Jurkat, Clone E6-1 (cell line): ENCODE measurements around the gene RAB17. TPM values are rescaled to one million over a fixed set of nuclear protein-coding genes. Genes with fewer than 3 reads are reported as not detected.

Experiments
- DNase-seq: peaks from one replicate; pipeline ENCODE4 v3.0.0-alpha.2; 2011; ENCODE audit warnings: low read depth, low spot score
- H3K4me3 ChIP-seq: 2 replicates; pipeline ENCODE4 v1.5.1; 2011; ENCODE audit warnings: mild to moderate bottlenecking, low read length, control low read depth, moderate library complexity
- polyA plus RNA-seq: library from polyadenylated mRNA; unstranded; fragments of >200 nt; gene quantifications from one replicate; pipeline ENCODE4 v1.2.1, GENCODE V29; 2012; ENCODE audit warnings: missing spikeins; ENCODE audit not compliant: insufficient read length, insufficient read depth

The RAB17 gene, protein sequence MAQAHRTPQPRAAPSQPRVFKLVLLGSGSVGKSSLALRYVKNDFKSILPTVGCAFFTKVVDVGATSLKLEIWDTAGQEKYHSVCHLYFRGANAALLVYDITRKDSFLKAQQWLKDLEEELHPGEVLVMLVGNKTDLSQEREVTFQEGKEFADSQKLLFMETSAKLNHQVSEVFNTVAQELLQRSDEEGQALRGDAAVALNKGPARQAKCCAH
- polyA plus RNA-seq: not detected

DNA sequence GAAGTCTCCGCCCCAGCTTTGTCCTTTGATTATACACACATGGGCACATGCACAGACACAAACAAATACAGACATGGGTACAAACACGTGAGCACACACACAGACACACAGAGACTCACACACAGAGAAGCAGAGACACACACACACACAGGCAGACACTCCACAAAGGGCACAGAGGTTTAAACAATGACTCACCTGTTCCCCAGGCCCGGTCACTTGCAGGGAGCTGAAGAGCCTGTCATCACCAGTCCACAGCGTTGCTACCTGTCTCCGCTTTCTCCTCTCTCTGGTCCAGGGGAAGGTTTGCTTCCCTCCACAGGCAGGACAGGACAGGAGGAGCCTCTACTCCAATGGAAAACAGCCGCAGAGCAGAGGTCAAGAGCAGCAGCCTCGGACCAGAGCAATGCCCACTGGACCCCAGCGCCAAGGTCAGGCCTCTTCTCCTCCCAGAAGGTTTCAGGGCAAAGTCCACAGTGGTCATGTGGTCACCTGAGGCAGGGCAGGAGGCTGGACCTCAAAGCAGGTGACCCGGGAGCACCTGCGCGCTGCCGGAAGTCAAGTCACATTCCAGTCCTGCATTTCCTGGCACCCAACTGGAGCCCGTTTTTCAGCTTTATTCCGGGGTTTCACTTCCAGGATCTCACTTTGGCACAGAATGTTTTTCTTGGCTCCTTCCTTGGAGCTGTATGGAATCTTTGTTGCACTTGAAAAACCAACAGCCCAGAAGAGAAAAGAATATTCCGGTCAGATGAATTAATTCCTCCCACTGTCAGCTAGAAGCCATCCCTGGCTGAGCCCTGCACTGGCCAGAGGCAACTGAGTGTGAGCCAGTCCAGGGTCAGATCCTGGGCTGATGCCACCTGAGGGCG lies at the start of gene RAB17:
TSS of gene RAB17 (minus strand) at position 463 of the 869 bp plus-strand sequence. CDS start 4,580 bp downstream, outside the sequence.
- no peak within 1 kb of the TSS for H3K4me3 ChIP-seq
- no peak for DNase-seq

DNA sequence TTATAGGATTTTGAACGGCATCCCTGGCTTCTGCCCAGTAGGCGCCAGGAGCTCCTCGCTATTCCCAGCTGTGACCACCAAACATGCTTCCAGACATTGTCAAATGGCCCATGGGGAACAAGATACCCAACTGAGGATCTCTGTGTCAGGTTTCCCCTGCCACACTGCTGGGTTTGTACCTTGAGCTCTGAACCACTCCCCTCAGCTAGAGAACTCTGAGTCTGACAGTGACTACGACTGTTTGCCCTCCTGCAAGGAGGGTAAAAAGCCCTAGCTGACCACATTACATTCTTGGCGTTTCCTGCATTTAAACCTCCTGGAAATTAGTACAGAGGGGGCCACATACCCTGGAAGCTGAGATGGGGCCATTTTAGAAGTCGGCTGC lies 49.3 kb upstream of the RAB17 start:
- no peak overlapping the region for H3K4me3 ChIP-seq
- DNase-seq: no peak

DNA sequence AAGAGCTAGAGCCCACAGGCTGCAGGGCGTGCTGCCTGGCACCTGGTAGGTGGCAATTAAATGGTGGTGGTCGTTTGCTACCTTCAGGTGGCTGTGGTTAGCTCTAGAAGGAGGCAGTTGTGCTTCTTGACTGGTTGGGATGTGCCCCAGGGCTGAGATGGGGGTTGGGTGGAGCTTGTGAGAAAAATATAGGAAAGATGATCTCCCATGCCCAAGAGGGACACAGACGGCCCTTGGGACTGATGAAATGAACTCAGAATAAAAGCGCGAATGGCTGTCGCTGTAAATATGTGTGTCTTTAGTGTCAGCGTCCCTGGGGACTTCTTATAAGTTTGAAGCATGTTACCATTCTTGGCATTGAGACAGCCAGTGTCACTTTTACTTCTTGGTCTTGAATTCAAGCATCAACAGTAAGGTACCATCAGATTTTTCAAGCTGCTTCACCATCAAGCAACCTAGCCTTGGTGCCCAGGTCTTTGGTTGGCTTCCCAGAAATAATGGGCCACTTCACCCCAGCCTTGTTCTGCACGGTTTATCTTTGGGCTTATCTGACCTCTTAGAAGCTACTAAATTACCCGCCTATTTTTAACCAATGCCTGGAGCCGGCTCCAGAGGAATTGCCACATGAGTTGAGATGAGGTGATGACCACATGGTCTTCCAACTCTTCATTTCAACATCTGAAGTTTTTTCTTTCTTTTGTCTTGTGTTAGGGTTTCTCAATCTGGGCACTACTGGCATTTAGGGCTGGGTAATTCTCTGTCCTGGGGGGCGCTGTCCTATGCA lies 48.7 kb upstream of the RAB17 start:
- no peak for DNase-seq

DNA sequence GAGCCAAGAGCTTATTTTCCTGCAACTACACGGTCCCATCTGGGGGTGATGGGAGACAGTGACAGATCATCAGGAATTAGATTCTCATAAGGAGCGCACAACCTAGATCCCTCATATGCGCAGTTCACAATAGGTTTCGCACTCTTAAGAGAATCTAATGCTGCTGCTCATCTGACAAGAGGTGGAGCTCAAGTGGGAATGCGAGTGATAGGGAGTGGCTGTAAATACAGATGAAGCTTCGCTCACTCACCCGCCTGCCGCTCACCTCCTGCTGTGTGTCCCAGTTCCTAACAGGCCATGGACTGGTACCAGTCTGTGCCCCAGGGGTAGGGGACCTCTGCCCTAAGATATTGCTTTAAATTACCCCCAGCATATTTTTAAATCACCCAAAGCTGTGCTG lies 47.6 kb upstream of the RAB17 start:
- no peak overlapping the region for H3K4me3 ChIP-seq
- no peak for DNase-seq

More for the DNA sequence above, 48.7 kb upstream of the RAB17 start:
- H3K4me3 ChIP-seq: no peak overlapping the region

DNA sequence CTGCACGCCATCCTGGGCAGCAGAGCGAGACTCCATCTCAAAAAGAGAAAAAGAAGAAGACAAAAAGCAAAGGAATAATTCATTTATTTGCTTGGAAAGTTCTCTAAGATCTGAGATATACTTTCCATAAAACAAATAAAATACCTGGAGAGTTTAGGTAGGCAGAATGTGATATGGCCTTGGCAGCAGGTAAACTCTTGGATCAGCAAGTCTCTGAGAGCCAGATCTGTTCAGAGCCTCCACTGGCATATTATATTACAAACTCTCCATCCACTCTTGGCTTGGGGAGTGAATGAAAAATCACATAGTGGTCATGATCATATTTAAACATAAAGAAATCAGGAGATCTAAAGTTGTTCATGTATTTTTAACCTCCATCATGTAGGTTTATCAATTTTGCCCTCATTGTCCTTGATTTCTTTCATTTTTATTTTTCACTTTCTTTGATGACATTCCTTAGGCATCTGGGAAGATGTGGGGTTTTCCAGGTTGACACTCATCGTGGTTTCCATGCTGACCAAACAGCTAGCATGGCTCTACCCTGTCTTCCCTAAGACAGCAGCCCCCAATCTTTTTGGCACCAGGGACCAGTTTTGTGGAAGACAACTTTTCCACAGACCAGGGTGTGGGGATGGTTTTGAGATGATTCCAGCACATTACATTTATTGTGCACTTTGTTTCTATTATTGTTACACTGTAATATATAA lies 47.0 kb upstream of the RAB17 start:
- DNase-seq: no peak
- no peak overlapping the region for H3K4me3 ChIP-seq

DNA sequence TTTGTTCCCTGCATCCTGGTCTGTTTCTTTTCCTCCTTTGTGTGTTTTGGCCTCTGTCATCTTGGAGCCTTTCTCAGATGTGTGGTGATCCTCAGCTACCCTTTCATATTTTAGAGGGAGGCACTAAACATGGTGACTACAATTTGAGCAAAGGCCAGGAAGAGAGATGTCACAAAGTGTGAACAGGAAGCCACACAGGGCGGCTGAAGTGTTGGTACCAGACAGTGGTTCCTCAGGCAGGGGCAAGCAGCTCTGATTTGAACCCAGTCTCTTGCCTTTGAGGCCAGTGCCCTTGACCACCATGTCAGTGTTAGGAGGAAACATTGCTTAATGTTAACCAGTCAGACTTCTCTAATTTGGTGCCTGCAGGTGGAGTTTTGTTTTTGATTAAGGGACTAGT lies 46.0 kb upstream of the RAB17 start:
- no peak overlapping the region for H3K4me3 ChIP-seq
- no peak for DNase-seq

DNA sequence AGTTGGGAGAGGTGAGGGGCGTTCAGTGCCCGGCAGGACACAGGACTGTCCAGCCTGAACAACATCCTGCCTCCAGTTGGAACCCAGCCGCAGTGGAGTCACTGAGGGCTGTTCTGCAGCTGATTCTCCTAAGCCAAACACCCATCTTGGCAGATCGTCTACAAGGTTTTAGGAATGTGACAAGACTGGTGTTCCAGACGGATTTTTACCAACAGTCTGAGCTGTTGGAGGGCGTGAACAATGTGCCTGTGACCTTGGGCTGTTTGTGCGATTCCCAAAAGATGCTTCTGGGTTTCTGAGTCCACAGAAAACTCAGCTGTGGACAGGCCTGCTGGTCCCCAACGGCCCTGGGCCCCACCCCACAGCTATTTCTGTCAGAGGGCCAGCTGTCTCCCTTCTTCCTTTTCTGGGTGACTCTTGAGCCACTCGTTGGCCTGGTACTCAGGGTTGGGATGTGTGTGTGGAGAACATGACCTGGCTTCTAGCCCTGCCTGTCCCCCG lies 42.6 kb upstream of the RAB17 start:
- no peak overlapping the region for H3K4me3 ChIP-seq
- no peak for DNase-seq

DNA sequence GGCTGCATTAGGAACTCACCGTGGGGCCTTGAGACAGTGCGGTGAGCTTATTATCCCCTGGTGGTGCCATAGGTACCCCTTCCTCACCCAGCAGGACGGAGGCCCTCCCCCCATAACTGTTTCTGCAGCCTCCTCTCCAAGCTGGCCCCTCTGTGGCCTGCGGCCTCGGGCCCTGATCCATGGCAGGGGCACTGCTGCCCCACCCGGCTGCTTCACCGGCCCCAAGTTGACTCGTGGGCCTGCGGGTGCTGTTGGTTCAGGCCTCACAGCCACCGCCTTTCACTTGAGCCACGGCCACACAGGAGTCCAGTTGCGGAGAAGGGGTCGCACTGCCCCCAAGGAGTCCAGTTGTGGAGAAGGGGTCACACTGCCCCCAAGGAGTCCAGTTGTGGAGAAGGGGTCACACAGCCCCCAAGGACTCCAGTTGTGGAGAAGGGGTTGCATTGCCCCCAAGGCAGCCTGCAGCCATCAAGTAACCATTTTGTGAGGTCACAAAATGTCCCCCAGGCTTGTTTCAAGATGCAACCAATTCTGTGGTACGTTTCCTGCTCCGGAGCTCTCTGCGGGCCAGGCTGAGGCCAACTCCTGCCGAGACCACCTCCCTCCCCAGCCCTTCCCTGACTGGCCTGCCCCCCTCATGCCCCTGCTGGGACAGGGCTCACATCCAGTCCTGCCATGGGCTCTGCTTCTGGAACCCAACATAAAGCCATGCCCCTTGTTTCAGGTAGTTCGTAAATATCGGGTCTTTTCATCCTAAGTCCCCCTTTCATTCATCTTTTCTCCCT lies 41.5 kb upstream of the RAB17 start:
- no peak overlapping the region for H3K4me3 ChIP-seq
- no peak for DNase-seq

DNA sequence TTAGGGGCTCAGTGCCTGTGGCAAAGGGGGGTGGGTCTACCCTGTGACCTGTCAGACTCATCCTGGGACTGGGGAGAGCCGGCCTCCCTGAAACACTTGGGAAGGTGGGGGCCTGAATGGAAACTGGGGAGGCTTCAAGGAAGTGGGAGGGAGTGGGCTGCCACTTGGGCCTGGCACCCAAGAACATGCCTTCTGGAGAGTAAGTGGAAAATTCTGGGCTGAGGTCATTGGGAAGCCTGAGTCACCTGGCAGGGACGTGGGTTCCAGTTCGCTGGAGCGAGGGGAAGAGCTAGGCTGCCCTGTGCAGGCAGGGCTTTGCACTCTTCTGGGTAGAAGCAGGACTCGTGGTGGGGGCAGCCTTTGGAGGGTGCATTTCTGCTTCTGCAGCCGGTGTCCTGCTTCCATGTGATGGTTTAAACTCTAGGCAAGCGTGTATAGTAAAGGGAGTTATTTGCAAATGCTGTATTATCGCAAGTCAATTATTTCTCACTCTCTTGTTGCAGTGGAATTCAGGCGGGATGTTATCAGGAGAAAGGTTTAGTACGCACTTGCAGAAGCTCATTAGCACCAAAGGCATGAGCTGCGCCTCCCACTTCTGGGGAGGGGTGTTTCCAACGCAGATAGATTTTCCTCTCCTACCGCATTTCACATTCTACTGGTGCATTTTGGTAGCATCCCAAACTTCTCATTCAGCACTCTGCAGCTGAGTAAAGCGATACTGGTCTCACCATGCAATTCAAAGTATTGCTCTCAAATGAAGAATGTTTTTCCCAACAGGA lies 40.7 kb upstream of the RAB17 start:
- no peak for DNase-seq

DNA sequence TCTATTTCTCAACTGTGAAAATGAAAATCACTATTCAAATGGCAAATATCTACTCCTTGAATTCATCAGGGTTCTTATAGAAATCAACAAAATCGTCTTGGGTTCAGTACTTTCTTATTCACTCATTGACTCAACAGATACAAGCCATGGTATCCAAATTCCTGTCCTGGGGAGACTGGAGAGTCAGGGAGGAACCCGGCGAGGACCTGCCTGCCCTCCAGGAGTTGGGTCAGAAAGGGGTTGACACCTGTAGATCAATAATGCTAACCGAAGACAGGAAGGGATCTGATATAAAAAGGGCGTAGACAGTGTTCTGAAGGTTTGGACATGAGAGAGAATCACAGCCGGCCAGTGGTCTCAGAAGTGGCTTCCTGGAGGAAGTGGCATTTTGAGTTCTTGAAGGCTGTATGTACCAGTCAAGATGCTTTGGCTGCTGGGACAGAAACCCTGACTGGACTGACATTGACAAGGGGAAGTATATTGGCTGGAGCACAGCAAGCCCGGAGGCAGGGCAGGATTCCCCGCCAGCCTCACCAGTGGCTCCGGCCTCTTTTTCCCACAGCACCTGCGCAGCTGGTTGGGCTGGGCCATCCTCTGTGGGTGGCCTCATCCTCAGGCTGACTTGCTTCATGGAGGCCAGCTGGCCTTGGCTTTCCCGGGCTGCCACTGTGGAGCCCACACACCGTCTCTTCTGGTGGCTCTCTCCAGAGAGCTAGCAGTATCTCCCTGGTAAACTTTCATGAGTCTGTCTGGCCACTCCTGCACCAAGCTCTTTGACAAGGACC lies 39.9 kb upstream of the RAB17 start:
- H3K4me3 ChIP-seq: no peak overlapping the region
- DNase-seq: no peak

More for the DNA sequence above, 40.7 kb upstream of the RAB17 start:
- H3K4me3 ChIP-seq: no peak overlapping the region

DNA sequence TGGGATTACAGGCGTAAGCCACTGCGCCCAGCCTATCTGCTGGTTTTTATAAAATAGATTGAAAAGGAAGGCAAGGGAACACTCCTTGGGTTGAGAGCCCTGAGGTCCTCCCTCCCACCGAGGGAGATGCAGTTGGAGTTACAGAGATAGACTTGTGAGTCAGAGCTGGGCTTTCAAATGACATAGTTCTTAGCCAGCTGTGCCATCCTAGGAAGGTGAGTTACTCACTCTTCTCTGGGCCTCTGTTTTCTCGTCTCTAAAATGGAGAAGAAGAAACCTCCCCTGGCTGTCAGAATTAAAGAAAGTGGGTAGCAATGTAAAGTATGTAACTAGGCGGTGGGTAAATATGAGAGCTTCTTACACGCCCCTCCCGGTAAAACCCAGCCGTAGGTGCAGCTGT lies 39.2 kb upstream of the RAB17 start:
- no peak for DNase-seq

DNA sequence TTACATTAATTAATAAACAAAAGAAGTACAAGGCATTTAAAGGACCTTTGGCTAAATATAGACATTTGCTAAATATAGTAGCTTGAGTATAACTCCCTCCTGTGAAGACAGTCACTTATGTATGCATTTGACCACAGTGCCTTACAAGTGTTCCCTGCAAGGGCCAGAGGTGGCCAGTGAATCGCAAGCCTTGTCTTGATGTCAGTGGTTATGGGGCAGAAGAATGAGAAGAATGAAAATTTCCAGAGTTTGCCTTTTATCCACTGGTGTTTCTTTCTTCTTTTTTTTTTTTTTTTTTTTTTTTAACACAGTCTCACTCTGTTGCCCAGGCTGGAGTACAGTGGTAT lies 38.6 kb upstream of the RAB17 start:
- no peak for DNase-seq
- no peak overlapping the region for H3K4me3 ChIP-seq

More for the DNA sequence above, 39.2 kb upstream of the RAB17 start:
- no peak overlapping the region for H3K4me3 ChIP-seq

DNA sequence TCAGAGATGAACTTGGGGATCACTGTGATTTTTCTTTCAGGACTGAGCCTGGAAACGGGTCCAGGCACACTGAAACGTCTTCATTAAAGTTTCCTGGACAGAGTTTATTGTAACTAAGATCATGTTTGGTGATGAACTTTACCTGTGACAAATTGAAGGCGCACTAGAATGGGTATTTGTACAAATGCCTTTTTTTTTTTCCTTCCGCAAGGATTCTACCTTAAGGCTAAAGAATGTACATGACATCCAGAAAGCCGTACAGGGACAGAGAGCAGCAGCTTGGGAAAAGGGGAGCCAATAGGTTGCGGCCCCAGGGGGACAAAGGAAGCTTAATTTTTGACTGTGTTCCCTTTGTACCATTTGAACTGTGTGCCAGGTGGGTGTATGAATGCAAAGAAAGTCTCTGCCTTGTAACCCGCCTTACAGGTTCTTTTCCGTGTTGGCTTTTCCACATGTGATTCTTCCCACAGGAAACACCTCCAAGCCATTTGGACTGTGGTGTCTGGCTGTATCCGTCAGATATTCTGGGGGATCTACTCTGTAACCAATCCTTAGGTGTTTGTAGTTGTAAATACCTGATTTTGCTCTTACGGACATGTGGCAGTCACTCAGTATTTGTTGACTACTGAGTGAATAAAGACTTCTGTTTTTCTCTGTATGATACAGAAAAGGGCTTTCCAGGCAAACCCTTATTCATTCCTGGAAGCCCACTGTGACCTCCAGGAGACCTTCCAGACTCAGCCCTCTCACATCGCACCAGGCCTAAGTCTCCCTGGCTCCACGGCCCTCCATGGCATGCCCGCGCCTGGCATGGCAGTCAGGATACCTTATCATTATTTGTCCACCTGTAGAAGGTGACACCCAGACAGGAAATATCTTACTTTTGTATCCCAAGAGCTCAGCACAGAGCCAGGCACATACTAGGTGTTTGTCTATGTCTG lies 38.0 kb upstream of the RAB17 start:
- H3K4me3 ChIP-seq: no peak overlapping the region
- DNase-seq: no peak

DNA sequence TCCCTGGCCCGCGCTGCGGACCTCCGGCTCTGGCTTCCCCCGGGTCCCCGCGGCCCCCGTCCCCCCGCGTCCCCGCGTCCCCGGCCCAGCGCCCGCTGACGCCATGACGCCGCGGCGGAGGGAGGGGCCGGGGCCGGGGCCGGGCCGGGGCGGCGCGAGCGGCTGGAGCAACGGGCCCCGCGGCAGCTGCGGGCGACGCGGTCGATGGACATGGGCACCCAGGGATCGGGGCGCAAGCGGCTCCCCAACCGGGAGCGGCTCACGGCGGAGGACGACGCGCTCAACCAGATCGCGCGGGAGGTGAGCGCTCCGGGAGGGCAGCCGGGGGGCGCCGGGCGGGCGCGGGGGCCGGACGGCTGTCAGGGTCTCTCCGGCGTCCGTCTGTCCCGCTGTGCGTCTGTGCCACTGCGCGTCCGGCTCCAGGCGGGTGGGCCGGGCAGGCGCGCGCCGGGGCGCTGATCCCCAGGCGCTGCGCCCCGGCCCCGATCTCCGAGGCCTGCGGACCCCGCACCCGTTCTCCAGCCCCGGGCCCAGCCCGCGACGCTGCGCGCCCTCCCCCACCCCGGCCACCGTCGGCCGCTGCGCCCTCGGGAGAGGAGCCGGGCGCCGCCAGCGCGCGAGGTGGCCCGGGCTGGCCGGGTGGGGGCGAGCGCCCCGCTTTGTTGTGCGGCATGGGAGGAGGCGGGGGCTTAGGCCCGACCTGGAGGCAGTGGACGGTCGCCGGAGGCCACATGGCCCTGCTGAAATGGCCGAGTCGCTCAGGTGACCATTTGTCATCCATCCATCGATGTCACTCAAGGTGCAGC lies 37.1 kb upstream of the RAB17 start, which contains the start of gene LRRFIP1:
TSS of gene LRRFIP1 (plus strand) at position 147 of the 806 bp plus-strand sequence. CDS start at position 205, 58 bp downstream.
- DNase-seq: no peak
- H3K4me3 ChIP-seq: no peak within 1 kb of the TSS
